K562 (cell line): ENCODE measurements around the gene RFX7. TPM values are rescaled to one million over a fixed set of nuclear protein-coding genes. Genes with fewer than 3 reads are reported as not detected.
A peak's percentile ranks its signal among the peaks of the same experiment; 100 is the strongest.

Experiments
- ATAC-seq: fragments of 200-7000 bp; cut with Tn5 transposase; 3 replicates; pipeline ENCODE4 v1.9.1; 2020; ENCODE audit warnings: moderate library complexity
- BruUV-seq: library from RNA; stranded (reverse); fragments of 400-500 nt; replicated peaks from 2 replicates; lab custom pipeline; 2021; lab: Mats Ljungman, UMichigan
- CTCF ChIA-PET: fragments of 300-600 bp; formaldehyde crosslinking; extraction: SDS; loops from one replicate; lab custom pipeline; 2021; ENCODE audit warnings: low intra/inter-chr PET ratio; lab: Yijun Ruan, JAX
- POLR2A ChIA-PET: fragments of 300-600, 350-650 bp; sonication (Branson Sonifier 250); formaldehyde crosslinking; extraction: SDS; loops from one replicate; lab custom pipeline; 2021; ENCODE audit warnings: antibody characterized with exemption, inconsistent platforms; lab: Yijun Ruan, JAX
- DNase-seq, 4 experiments: peaks; one replicate each; pipeline versions ENCODE4 v3.0.0 to v3.0.0-alpha.2; 2011 to 2018; ENCODE audit warnings: low spot score in 3 of 4, mixed read lengths in 3 of 4; ENCODE audit errors: extremely low read depth in 1 of 4
- FAIRE-seq: peaks from 2 replicates; lab custom pipeline; 2011; peaks lifted over from hg19 to GRCh38; lab: Jason Lieb, UNC
- H2AFZ ChIP-seq: 2 replicates; pipeline ENCODE4 v1.6.0; 2011; ENCODE audit warnings: low read depth, low read length, control low read depth, inconsistent platforms
- H3K27ac ChIP-seq: fragments of 200-600 bp; 3 replicates; pipeline ENCODE4 v1.8.0; 2011; ENCODE audit warnings: low read depth, mild to moderate bottlenecking, control low read depth, inconsistent platforms, low read length, moderate library complexity, mixed read lengths; ENCODE audit errors: extremely low read depth
- H3K27me3 ChIP-seq, 2 experiments: fragments of 300-600 bp in 1 of 2; 2 replicates in 1 of 2; 3 replicates in 1 of 2; pipeline versions ENCODE4 v1.6.0 to v1.8.0; 2011; ENCODE audit warnings: inconsistent platforms in 2 of 2, low read length in 2 of 2, mild to moderate bottlenecking in 1 of 2, mixed read lengths in 1 of 2, moderate library complexity in 1 of 2; ENCODE audit not compliant: control insufficient read depth in 2 of 2, insufficient read depth in 2 of 2
- H3K36me3 ChIP-seq: fragments of 300-600 bp; 3 replicates; pipeline ENCODE4 v1.8.0; 2011; ENCODE audit warnings: mild to moderate bottlenecking, low read length, inconsistent platforms; ENCODE audit not compliant: control insufficient read depth, insufficient read depth
- H3K4me1 ChIP-seq, 2 experiments: fragments of 200-600 bp in 1 of 2; replicated peaks in 1 of 2; 2 replicates in 1 of 2; 3 replicates in 1 of 2; pipeline versions ENCODE4 v1.5.1 to v1.8.0; 2011; ENCODE audit warnings: inconsistent platforms in 2 of 2, low read length in 2 of 2, mild to moderate bottlenecking in 1 of 2, mixed read lengths in 1 of 2, moderate library complexity in 1 of 2; ENCODE audit not compliant: control insufficient read depth in 2 of 2, insufficient read depth in 2 of 2
- H3K4me2 ChIP-seq: 2 replicates; pipeline ENCODE4 v1.6.1; 2011; ENCODE audit warnings: low read length, control low read depth, inconsistent platforms, mixed read lengths; ENCODE audit not compliant: insufficient read depth
- H3K4me3 ChIP-seq: fragments of 200-600 bp; sonication (generic), shearing (Covaris generic); 2 replicates; pipeline ENCODE4 v1.5.1; 2016; ENCODE audit warnings: control low read depth, inconsistent platforms
- H3K79me2 ChIP-seq: fragments of 200-600 bp; 3 replicates; pipeline ENCODE4 v1.8.0; 2011; ENCODE audit warnings: low read length, inconsistent platforms; ENCODE audit not compliant: control insufficient read depth, insufficient read depth
- H3K9ac ChIP-seq, 2 experiments: 2 replicates each; pipeline versions ENCODE4 v1.6.0 to v1.6.1; 2011; ENCODE audit warnings: low read depth in 2 of 2, low read length in 2 of 2, control low read depth in 1 of 2, inconsistent platforms in 1 of 2, mild to moderate bottlenecking in 1 of 2, mixed read lengths in 1 of 2; ENCODE audit not compliant: insufficient read depth in 1 of 2
- H3K9me1 ChIP-seq: one replicate; pipeline ENCODE4 v1.6.0; 2011; ENCODE audit warnings: inconsistent platforms, mild to moderate bottlenecking, low read length, moderate library complexity; ENCODE audit not compliant: control insufficient read depth, insufficient read depth
- H3K9me3 ChIP-seq: replicated peaks from 2 replicates; pipeline ENCODE4 v1.5.1; 2011; ENCODE audit warnings: low read depth, low read length, inconsistent platforms; ENCODE audit not compliant: control insufficient read depth, insufficient read depth
- H4K20me1 ChIP-seq: replicated peaks from 2 replicates; pipeline ENCODE4 v1.6.1; 2011; ENCODE audit warnings: low read length, inconsistent platforms, mixed read lengths; ENCODE audit not compliant: control insufficient read depth, insufficient read depth
- BCOR ChIP-seq: fragments of 450-650 bp; IDR thresholded peaks from 2 replicates; pipeline ENCODE4 v1.6.1; 2016
- CLOCK ChIP-seq: fragments of 250-450 bp; sonication (Bioruptor Pico); IDR thresholded peaks from 2 replicates; pipeline ENCODE4 v1.4.0; 2020; ENCODE audit warnings: mild to moderate bottlenecking, moderate library complexity, borderline replicate concordance
- KAT8 ChIP-seq: fragments of 450-650 bp; IDR thresholded peaks from 2 replicates; pipeline ENCODE4 v1.6.1; 2016; ENCODE audit warnings: low read depth, mild to moderate bottlenecking
- POLR3A ChIP-seq: IDR thresholded peaks from 2 replicates; pipeline ENCODE4 v1.6.1; 2011; ENCODE audit warnings: borderline replicate concordance, mild to moderate bottlenecking, moderate library complexity; ENCODE audit not compliant: insufficient read length, insufficient read depth; ENCODE audit errors: extremely low read depth
- in situ Hi-C: fragments of 300-500 bp; cut with MboI; formaldehyde crosslinking; loops from 4 replicates; pipeline ENCODE4 v1.15.0; 2018; ENCODE audit warnings: inconsistent platforms, mixed read lengths
- intact Hi-C: fragments of 100-400 bp; cut with micrococcal nuclease; formaldehyde crosslinking; loops from 2 replicates; pipeline ENCODE4 v1.14.2; 2022
- polyA plus RNA-seq, 8 experiments: library from polyadenylated mRNA; depleted of rRNA in 4 of 8; stranded (reverse) in 5 of 8; unstranded in 3 of 8; fragments of >200 nt; fragmentation: Nextera tagmentation in 2 of 8; fragmentation: Illumina TruSeq in 1 of 8; extraction: Ambion mirVana in 2 of 8; extraction: Trizol in 1 of 8; gene quantifications; 2 replicates each; pipeline versions ENCODE4 v1.2.1 to v1.2.3, GENCODE V29; 2011 to 2014; ENCODE audit warnings: inconsistent platforms in 1 of 8, missing spikeins in 1 of 8
- total RNA-seq, 7 experiments: library from RNA; depleted of rRNA in 6 of 7; stranded (reverse); fragments of >200 nt in 6 of 7; fragmentation: Illumina TruSeq in 2 of 7; extraction: Trizol in 2 of 7; gene quantifications; 2 replicates each; pipeline versions ENCODE4 v1.2.1 to v1.2.3, GENCODE V29; 2011 to 2021; ENCODE audit warnings: low replicate concordance in 1 of 7

RFX7 gene
- total and polyA plus RNA-seq, 9 of the 15 experiments (the other 6 are each of a cell fraction or from before 2014, with no cell fraction given), result 2.4 to 17.9 (median 6.3) TPM

GRCh38 chr15:56053046-56053400 is 190.7 kb downstream of the RFX7 start:
- H3K79me2 ChIP-seq, result no peaks in the 10 kb centered on the region
- intact Hi-C loops, result loop anchor here (2.0 to 10.0 kb wide), 2 partner anchors 58 to 398 kb away; no protein-coding TSS in a partner anchor
- H3K9me1 ChIP-seq, result no peaks in the 10 kb centered on the region
- ATAC-seq (peak; percentile 26; the same call in 1 of the 3 replicates), DNase-seq (no peak), FAIRE-seq (no peak)
- BruUV-seq, result no TSS peak
- no peaks in the 10 kb centered on the region for H4K20me1 ChIP-seq
- no peaks in the 10 kb centered on the region for H3K36me3 ChIP-seq
- no peaks in the 10 kb centered on the region for H3K27me3 ChIP-seq
- H3K4me1 ChIP-seq, result peaks cover 0 to 6% of the 10 kb centered on the region in 2 experiments; a peak in 2 of 5 replicates
- TF ChIP-seq BCOR (no peak), CLOCK (CRISPR knock-in tag) (no peak), KAT8 (no peak), POLR3A (no peak)
- TF ChIP-seq, all 486 proteins: peak for 0
- Histone ChIP-seq H2AFZ (no peak overlapping the region), H3K27ac (no peak overlapping the region), H3K9me3 (no peaks in the 10 kb centered on the region), H3K4me2 (no peak overlapping the region), H3K9ac (no peak overlapping the region), H3K4me3 (no peak overlapping the region)
- POLR2A ChIA-PET, result no interaction called here
- in situ Hi-C loops, result no loop called here
- CTCF ChIA-PET, result no interaction called here
